ENCODE data around the gene PPP4R2. TPM values are rescaled to one million over a fixed set of nuclear protein-coding genes. Genes with fewer than 3 reads are reported as not detected.

Gene PPP4R2
- total and polyA plus RNA-seq, 2 of the 8 experiments (the other 6 are each of a cell fraction or from before 2014, with no cell fraction given), result 11.5 to 89.9 TPM

DNA sequence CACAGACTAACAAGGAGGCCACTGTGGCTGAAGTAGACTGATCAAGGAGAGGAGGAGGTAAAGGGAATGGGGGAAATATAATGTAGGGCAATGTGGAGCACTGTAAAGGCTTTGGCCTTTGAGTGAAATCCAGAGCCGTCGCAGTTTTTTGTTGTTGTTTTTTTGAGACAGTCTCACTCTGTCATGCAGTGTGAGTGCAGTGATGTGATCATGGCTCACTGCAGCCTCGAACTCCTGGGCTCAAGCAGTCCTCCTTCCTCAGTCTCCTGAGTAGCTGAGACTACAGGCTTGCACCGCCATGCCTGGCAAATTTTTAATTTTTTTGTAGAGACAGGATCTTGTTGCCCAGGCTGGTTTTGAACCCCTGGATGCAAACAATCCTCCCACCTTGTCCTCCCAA, 32.2 kb downstream of the PPP4R2 start (continued):
- TF ChIP-seq NANOG (IDR thresholded peaks at IDR 0.05; ENCODE audit: insufficient read depth, low read depth, low read length, poor library complexity, severe bottlenecking) (no peak), MAFK (IDR thresholded peaks at IDR 0.05; ENCODE audit: low read depth, low read length) (no peak), RNF2 (IDR thresholded peaks at IDR 0.05; ENCODE audit: borderline replicate concordance, low read depth, low read length, missing control alignments, poor library complexity, severe bottlenecking) (no peak), CHD1 (IDR thresholded peaks at IDR 0.05; ENCODE audit: low read depth, low read length) (no peak), BCL11A (IDR thresholded peaks at IDR 0.05; ENCODE audit: low read depth in 2 of 2, low read length in 2 of 2) (no peak), EZH2 (IDR thresholded peaks at IDR 0.05; ENCODE audit: low read depth, low read length, severe bottlenecking) (no peak), JUND (IDR thresholded peaks at IDR 0.05; ENCODE audit: low read length) (no peak), TAF7 (optimal IDR thresholded peaks at IDR 0.05; ENCODE audit: borderline replicate concordance, low read depth, low read length) (no peak), TCF12 (IDR thresholded peaks at IDR 0.05; ENCODE audit: low read depth, low read length) (no peak), CBX5 (IDR thresholded peaks at IDR 0.05; ENCODE audit: low read depth, low read length) (no peak)
- TF ChIP-seq, protein P1, sequence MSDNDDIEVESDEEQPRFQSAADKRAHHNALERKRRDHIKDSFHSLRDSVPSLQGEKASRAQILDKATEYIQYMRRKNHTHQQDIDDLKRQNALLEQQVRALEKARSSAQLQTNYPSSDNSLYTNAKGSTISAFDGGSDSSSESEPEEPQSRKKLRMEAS (IDR thresholded peaks at IDR 0.05), result no peak

Measured in H1 (cell line).